ENCODE data around the gene MRPS16.

MRPS16 gene

DNA sequence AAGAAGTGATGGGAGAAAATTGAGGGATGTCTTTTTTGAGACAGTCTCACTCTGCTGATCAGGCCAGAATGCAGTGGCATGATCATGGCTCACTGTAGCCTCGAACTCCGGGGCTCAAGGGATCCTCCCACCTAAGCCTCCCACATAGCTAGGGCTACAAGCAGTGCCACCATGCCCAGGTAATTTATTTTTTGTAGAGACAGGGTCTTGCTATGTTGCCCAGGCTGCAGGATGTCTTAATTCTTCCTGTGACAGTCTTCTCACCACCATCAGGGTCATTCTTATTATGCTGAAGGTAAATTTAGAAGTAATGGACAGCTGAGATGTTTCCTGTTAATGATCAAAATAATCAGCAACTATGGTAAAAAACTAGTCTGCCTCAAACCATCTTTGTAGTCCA, 12.5 kb downstream of the MRPS16 start:
- no peak for DNase-seq (ENCODE audit: low read depth, low spot score)

DNA sequence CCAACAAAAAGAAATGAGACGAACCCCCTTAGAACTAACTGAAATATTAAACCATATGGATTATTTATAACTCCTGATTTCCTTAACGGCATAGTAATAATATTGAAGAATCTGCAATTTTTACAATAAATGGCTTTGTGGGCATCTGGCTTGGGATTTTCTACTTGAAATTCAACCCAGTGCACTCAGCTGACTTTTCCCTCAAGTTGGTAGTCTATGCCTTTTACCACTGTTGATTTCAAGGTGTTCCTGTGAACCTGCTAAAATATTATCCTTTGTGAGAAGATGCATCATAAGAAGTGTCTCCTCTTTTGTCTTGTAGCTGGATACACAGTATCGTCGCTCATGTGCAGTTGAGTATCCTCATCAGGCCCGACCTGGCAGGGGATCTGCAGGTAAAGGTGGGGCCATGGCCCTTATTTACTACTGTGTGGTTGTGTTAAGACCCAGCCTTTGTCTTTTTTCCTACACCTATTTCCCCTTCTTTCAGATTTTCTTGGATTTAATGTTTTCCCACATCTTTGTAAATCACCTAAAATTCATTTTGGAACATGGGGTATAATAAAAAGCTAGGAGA, 13.4 kb downstream of the MRPS16 start:
- DNase-seq (ENCODE audit: low read depth, low spot score), result no peak

DNA sequence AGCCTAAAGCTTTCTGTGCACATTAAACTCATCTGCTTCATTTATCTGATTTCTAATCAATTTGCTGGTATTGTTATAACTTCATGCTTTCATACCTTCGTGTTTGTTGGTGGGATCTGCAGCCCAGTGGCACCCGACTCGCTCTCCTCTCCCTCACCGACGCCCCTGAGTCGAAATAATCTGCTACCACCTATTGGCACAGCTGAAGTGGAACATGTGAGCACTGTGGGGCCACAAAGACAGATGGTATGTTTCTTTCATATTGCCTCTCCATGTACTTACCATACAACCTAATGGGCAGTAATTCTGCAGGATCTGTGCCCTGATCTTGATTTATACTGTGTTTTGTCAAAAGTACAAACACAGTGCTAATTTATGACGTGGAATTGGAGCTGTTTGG, 17.7 kb downstream of the MRPS16 start:
- DNase-seq (ENCODE audit: low read depth, low spot score), result no peak

DNA sequence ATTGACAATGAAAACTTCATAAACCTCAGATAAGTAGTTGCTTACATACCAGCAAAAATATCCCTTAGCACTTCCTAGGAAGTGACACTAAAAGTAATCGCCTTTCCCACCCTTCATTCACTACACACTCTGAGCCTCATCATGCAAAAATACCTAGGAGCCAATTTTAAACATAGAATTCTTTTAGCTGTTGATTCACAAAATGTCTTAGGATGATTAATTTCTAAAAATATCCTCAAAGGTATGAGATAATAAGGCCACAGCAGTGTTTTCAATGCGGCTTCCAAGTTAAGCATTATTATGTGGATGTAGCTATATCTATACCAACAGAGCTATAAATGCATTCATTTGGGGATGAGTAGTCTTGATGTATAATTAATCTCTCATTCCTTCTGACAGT, 18.6 kb downstream of the MRPS16 start:
- no peak for DNase-seq (ENCODE audit: low read depth, low spot score)

DNA sequence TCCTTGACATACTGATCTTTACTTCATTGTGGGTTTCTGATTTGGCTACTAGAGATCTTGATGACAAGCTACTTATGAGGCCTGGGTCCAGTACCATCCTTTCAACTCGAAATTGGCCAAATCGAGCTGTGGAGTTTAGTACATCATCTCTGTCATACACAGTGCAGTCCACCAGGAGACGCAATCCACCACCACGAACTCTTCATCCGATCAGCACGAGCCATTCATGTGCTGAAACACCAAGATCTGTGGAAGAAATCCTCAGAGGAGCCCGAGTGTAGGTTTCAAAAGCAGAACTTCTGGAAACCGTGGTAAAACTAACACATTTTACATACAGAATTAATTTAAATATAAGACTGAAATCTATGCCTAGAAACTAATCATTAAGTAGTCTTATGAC, 19.6 kb downstream of the MRPS16 start:
- no peak for DNase-seq (ENCODE audit: low read depth, low spot score)

DNA sequence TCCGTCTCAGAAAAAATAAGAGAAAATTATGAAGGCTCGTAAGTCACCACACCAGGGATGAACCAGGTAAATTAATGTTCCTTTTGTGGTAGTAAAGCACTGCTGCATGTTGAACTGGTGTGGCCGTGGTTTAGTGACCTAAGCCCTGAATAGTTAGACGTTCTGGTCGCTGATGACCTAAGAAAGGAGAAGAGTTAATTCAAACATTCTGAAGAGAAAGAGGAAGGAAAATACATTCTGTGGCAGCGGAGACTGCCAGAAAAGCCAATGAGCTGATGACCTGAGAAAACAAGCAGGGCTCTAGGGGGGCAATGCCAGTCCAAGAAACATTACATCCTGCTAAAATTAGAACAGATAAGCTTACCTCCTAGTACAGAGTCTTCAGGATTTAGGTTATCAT, 22.9 kb downstream of the MRPS16 start:
- DNase-seq (ENCODE audit: low read depth, low spot score), result no peak

DNA sequence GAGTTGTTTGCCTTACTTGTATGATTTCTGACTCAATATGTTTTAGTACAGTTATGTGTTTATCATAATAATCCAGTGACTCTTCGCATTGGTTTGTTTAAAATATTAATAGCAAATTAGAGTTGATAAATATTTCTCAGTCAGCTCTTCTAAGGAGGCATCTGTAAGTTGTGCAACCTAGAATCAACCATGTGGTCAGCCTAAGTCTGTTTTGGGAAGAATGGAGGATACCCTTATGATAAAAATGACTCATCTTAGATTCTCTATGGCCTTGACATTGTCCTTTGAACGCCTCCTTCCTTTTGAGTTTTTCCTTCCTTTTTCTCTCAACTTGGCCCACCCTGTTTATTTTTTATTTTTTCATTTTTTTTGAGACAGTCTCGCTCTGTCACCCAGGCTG, 24.2 kb downstream of the MRPS16 start:
- no peak for DNase-seq (ENCODE audit: low read depth, low spot score)

DNA sequence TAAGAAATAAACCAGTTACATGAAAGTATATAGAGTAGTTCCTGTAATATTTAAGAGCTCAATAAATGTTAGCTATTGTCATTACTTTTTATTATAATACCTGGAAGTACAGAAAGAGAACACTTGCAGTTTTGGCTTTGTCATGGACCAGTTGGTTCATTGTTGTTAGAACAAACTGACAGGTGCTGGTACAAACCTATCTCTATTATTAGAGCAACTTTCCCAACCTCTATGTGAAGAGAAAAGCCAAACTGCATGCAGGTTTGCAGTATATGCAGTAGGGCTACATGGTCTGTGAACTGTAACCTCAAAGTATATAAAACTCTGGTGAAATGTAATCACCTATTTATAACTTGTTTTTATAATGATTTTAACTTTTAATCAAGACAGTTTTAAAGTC, 25.8 kb downstream of the MRPS16 start:
- no peak for DNase-seq (ENCODE audit: low read depth, low spot score)

DNA sequence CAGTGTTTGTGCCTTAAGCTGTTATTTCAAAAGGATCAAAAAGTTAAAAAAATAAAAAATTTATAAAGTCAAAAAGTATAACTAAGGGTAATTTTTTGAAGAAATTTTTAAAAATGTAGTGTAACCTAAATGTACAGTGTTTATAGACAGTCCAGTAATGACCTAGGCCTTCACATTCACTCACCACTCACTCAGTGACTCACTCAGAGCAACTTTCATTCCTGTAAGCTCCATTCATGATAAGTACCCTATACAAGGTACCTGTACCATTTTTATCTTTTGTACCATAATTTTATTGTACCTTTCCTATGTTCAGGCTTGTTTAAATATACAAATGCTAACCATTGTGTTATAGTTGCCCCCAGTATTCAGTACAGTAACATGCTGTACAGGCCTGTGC, 26.9 kb downstream of the MRPS16 start:
- DNase-seq (ENCODE audit: low read depth, low spot score), result no peak

DNA sequence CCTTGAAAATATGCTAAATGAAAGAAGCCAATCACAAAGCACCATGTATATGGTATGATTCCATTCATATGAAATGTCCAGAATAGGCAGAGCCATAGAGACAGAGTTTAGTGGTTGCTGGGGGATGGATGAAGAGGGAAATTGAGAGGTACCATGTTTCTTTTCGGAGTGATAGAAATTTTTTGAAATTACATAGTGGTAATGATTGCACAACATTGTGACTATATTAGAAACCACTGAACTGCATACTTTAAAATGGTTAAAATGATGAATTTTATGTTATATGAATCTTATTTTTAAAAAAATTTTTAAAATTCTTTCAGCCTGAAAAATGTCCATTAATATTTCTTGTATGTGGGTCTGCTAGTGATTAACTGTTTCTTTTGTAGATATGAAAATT, 31.5 kb downstream of the MRPS16 start:
- DNase-seq (ENCODE audit: low read depth, low spot score), result no peak

DNA sequence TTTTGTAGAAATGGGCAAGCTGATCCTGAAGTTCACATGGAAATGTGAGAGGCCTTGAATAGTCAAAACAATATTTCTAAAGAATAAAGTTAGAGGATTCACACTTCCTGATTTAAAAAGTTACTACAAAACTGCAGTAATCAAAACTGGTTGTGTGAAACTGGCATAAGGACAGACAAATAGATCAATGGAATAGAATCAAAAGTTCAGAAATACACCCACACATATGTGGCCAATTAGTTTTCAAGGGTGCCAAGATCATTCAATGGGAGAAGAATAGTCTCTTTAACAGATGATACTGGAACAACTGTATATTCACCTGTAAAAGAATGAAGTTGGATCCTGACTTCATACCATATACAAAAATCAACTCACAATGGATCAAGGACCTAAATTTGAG, 33.1 kb downstream of the MRPS16 start:
- no peak for DNase-seq (ENCODE audit: low read depth, low spot score)

DNA sequence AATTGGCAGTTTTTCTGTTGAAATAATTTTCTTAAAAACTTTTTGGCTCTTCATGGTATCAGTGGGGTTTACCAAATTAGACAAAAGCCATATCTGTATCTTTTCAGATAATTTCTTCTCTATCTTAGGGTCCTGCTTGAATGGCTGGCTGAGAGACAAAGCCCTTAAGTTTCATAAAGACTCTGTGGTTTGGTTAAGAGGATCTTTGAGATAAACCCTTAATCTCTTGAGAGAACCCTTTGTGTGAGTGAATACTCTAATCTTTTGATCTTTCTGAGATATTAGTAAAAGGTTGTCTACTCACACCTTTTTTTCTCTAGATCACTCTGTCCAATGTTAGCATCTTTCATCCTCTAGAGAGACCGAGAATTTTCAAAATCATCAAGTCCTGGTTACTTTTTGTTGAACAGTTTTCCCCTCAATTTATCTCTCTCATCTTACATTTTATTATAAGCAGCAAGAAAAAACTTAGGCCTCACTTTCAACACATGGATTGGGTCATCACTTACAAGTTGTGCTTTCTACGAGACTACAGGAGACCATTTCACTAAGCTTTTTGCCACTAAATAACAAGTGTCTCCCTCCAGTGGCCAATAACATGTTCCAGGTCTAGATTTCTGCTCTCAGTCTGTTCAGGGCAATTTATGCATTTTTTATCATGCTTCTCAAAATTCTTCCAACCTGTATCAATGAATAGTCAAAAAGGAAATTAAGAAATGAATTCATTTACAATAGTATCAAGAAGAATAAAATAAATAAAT, 33.8 kb downstream of the MRPS16 start:
- peak; percentile 14 for DNase-seq (ENCODE audit: low read depth, low spot score)

DNA sequence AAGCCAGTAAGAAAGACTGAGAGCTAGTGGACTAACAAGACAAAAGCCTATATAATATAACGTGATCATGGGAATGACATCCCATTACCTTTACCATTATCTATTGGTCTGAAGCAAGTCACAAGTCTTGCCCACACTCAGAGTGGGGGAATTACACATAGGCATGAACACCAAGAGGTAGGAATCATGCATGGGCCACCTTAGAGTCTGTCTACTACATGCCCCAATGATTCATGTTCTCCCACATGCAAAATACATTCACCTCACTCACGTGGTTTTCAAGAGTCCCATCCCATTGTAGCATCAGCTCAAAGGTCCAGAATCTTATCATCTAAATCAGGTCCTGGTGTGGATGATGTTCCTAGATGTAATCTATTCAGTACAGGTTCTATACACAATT, 34.8 kb downstream of the MRPS16 start:
- DNase-seq (ENCODE audit: low read depth, low spot score), result no peak

DNA sequence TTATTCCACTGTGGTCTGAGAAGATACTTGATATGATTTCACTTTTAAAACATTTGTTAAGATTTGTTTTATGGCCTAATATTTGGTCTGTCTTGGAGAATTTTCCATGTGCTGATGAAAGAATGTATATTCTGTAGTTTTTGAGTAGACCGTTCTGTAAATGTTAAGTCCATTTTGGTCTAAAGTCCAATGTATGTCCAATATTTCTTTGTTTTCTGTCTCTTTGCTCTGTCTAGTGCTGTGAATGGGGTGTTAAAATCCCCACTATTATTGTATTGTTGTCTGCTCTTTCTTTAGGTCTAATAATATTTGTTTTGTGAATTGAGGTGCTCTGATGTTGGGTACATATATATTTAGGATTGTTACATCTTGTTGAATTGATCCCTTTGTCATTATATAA, 36.7 kb downstream of the MRPS16 start:
- no peak for DNase-seq (ENCODE audit: low read depth, low spot score)

DNA sequence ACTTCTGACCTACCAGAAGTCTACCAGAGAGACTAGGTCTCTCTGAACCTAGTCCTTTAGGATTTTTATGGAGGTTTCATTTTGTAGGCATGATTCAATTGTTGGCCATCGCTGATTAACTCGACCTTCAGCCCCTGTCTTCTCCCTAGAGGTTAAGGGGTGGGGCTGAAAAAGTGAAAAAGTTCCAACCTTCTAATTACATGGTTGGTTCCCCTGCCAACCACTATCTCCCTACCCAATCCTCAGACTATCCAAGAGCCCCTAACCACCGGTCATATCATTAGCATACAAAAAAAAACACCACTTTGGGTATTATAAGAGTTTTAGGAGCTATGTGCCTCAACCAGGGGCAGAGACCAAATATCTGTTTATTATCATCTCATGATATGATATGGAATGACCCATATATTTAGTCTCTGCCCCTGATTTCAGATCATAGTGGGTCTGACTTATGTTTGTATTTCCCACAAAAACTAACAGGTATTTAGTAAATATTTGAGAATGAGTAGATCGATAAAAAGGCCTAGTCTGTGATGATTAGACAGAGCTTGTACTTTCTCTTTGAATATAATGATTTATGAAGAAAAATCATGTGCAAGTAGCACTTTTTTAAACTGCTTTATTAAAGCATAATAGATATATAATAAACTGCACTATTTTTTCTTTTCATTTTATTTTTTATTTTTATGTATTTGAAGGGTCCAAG, 41.2 kb downstream of the MRPS16 start:
- no peak for DNase-seq (ENCODE audit: low read depth, low spot score)

DNA sequence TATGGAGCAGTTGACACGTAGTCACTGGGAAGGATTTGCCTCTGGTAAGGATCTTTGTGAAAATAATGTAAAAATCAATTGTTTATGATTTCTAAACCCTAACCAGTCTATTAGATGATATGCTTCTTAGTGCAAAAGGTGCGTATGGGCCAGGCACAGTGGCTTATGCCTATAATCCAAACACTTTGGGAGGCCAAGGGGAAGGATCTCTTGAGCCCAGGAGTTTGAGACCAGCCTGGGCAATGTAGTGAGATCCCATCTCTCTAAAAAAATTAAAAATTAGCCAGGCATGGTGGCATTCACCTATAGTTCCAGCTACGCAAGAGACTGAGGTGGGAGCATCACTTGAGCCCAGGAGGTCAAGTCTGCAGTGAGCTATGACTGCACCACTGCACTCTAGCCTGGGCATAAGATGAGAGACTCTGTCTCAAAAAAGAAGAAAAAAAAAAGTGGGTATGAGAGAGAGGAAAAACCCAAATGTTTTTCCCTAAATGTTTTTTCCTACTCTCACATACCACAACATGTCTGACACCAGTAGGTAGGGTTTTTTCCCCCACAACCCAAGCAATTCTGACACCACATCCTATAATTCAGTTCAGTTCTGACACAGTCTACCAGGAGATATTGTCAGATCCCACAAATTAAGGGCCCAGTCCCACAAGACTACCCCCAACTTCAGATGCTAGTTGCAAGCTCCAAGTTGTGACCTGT, 41.9 kb downstream of the MRPS16 start:
- DNase-seq (ENCODE audit: low read depth, low spot score), result no peak

DNA sequence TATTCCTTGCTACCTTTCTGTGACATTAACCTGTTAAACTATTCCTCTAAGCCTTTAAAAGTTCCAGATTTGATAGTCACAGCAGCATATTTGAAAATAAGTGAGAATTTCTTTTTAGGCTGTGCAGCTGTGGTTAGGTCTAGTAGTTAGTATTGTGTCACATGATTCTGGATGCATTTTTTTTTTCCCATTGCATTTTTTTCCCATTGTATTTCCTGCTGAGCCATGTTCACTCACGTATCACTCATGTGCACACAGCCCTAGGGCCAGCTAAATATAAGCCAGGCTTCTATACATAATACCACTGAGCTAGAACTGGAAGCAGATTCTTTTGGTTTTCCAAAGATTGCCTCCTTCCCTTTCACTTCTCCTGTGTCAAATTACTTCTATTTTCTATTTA, 42.7 kb downstream of the MRPS16 start:
- peak; percentile 30 for DNase-seq (ENCODE audit: low read depth, low spot score)

DNA sequence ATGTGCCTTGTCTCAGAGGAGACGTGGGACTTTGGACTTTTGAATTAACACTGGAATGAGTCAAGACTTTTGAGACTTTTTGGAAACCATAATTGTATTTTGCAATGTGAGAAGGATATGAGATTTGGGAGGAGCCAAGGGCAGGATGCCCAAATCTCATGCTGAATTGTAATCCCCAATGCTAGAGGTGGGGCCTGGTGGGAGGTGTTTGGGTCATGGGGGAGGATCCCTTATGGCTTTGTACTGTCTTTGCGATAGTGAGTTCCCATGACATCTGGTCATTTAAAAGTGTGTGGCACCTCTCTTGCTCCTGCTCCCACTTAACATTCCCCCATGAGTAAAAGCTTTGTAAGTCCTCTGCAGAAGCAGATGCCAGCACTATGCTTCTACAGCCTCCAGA, 44.6 kb downstream of the MRPS16 start:
- no peak for DNase-seq (ENCODE audit: low read depth, low spot score)

DNA sequence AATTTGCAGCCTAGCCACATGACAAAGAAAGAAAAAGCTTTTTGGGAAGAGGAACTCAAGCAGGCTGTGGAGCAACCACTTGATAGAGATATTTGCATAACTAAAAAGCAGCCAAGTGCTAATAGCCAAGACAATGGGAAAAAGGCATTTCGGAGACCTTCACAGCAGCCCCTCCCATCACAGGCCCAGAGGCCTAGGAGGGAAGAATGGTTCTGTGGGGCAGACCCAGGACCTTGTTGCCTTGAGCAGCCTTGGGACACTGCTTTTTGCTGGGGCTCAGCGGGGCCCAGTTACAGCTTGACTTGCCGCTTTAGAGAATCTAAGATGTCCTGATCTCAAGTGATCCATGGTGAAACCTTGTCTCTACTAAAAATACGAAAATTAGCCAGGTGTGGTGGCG, 46.1 kb downstream of the MRPS16 start:
- DNase-seq (ENCODE audit: low read depth, low spot score), result no peak

DNA sequence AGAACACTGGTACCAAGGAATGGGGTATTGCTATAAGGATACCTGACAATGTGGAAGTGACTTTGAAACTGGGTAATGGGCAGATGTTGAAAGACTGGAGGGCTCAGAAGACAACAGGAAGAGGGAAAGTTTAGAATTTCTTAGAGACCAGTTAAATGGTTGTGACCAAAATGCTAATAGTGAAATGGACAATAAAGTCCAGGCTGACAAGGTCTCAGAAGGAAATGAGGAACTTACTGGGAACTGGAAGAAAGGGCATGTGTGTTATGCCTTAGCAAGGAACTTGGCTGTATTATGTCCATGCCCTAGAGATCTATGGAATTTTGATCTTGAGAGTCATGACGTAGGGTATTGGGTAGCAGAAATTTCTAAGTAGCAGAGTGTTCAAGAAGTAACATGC, 46.6 kb downstream of the MRPS16 start:
- no peak for DNase-seq (ENCODE audit: low read depth, low spot score)

DNA sequence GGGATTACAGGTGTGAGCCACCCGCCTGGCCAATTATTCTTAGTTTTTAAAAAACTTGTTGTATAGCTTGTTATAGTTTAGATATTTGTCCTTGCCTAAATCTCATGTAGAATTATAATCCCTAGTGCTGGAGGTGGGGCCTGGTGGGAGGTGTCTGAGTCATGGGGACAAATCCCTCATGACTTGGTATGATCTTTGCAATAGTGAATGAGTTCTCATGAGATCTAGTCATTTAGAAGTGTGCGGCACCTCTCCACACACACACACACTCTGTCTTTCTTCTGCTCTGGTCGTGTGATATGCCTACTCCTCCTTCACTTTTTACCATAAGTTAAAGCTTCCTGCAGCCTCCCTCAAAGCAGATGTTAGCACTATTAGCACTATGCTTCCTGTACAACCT, 47.4 kb downstream of the MRPS16 start:
- DNase-seq (ENCODE audit: low read depth, low spot score), result no peak
